ENCODE data around the gene YDJC. TPM values are rescaled to one million over a fixed set of nuclear protein-coding genes. Genes with fewer than 3 reads are reported as not detected.

YDJC gene
- total and polyA plus RNA-seq, 2 donors (not counting 1 experiment from before 2014, with no cell fraction given) = 4.7 to 10.4 TPM

GRCh38 chr22:21591695-21592094, 38.1 kb downstream of the YDJC start:
- peaks cover 1% of the 10 kb centered on the region for H4K20me1 ChIP-seq (ENCODE audit: control insufficient read depth, extremely low read depth, insufficient read depth, low read length)
- no peak overlapping the region for H3K4me2 ChIP-seq (ENCODE audit: extremely low read depth, insufficient read depth, low read length)
- DNase-seq (ENCODE audit: low read depth in 2 of 2) = no peak
- H3K79me2 ChIP-seq (ENCODE audit: control insufficient read depth, insufficient read depth, low read length) = peaks cover 90% of the 10 kb centered on the region
- peaks cover 14% of the 10 kb centered on the region for H3K36me3 ChIP-seq (ENCODE audit: control insufficient read depth, insufficient read depth, low read length)
- no peak overlapping the region for H2AFZ ChIP-seq (ENCODE audit: low read length)
- no peak overlapping the region for H3K27ac ChIP-seq (ENCODE audit: insufficient read depth, low read length)
- H3K9me3 ChIP-seq (ENCODE audit: control insufficient read depth, insufficient read depth, low read depth, low read length) = no peaks in the 10 kb centered on the region
- no peak overlapping the region for H3K4me3 ChIP-seq (replicated peaks in 1 of 4; ENCODE audit: control extremely low read depth in 1 of 4, insufficient read depth in 1 of 4, low read depth in 3 of 4, low read length in 4 of 4)
- no peaks in the 10 kb centered on the region for H3K4me1 ChIP-seq (ENCODE audit: control insufficient read depth, extremely low read depth, insufficient read depth, low read length)
- H3K27me3 ChIP-seq (ENCODE audit: control insufficient read depth, insufficient read depth, low read length) = no peaks in the 10 kb centered on the region
- TF ChIP-seq, protein P1, sequence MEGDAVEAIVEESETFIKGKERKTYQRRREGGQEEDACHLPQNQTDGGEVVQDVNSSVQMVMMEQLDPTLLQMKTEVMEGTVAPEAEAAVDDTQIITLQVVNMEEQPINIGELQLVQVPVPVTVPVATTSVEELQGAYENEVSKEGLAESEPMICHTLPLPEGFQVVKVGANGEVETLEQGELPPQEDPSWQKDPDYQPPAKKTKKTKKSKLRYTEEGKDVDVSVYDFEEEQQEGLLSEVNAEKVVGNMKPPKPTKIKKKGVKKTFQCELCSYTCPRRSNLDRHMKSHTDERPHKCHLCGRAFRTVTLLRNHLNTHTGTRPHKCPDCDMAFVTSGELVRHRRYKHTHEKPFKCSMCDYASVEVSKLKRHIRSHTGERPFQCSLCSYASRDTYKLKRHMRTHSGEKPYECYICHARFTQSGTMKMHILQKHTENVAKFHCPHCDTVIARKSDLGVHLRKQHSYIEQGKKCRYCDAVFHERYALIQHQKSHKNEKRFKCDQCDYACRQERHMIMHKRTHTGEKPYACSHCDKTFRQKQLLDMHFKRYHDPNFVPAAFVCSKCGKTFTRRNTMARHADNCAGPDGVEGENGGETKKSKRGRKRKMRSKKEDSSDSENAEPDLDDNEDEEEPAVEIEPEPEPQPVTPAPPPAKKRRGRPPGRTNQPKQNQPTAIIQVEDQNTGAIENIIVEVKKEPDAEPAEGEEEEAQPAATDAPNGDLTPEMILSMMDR (conservative IDR thresholded peaks at IDR 0.05 in 1 of 2, IDR thresholded peaks at IDR 0.05 in 1 of 2; ENCODE audit: low read depth in 1 of 2, low read length in 2 of 2) = no peak
- no peak for TF ChIP-seq EZH2 (IDR thresholded peaks at IDR 0.05; ENCODE audit: low read length, missing control alignments)
- H3K9ac ChIP-seq (ENCODE audit: insufficient read depth, low read length) = no peak overlapping the region

GRCh38 chr22:21590809-21591641, 38.8 kb downstream of the YDJC start:
- H4K20me1 ChIP-seq (ENCODE audit: control insufficient read depth, extremely low read depth, insufficient read depth, low read length) = peaks cover 1% of the 10 kb centered on the region
- H3K79me2 ChIP-seq (ENCODE audit: control insufficient read depth, insufficient read depth, low read length) = peaks cover 90% of the 10 kb centered on the region
- no peaks in the 10 kb centered on the region for H3K4me1 ChIP-seq (ENCODE audit: control insufficient read depth, extremely low read depth, insufficient read depth, low read length)

DNA sequence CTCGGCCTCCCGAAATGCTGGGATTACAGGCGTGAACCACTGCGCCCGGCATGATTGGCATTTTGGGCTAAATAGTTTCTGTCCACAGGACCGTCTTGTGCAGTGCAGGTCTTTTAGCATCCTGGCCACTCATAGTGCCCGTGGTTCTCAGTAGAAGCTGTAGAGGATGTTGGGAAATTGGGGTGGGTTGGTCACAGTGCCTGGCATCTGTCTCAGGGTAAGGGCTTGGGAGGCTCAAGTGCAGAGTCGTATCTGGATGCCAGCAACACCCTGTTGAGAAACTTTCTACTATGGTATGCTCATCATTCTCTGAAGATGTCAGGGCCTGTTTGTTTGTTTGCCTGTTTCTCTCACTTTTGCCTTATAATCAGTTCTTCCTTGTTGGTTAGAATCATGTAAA, 40.4 kb downstream of the YDJC start:
- no peak for TF ChIP-seq EZH2 (IDR thresholded peaks at IDR 0.05; ENCODE audit: low read length, missing control alignments)
- TF ChIP-seq, protein P1 (conservative IDR thresholded peaks at IDR 0.05 in 1 of 2, IDR thresholded peaks at IDR 0.05 in 1 of 2; ENCODE audit: low read depth in 1 of 2, low read length in 2 of 2) = no peak
- Histone ChIP-seq H3K27me3 (ENCODE audit: control insufficient read depth, insufficient read depth, low read length) (no peaks in the 10 kb centered on the region), H3K79me2 (ENCODE audit: control insufficient read depth, insufficient read depth, low read length) (peaks cover 93% of the 10 kb centered on the region), H3K4me2 (ENCODE audit: extremely low read depth, insufficient read depth, low read length) (no peak overlapping the region), H3K36me3 (ENCODE audit: control insufficient read depth, insufficient read depth, low read length) (peaks cover 10% of the 10 kb centered on the region), H2AFZ (ENCODE audit: low read length) (no peak overlapping the region), H4K20me1 (ENCODE audit: control insufficient read depth, extremely low read depth, insufficient read depth, low read length) (peaks cover 1% of the 10 kb centered on the region), H3K4me1 (ENCODE audit: control insufficient read depth, extremely low read depth, insufficient read depth, low read length) (no peaks in the 10 kb centered on the region), H3K4me3 (replicated peaks in 1 of 4; ENCODE audit: control extremely low read depth in 1 of 4, insufficient read depth in 1 of 4, low read depth in 3 of 4, low read length in 4 of 4) (no peak overlapping the region), H3K9me3 (ENCODE audit: control insufficient read depth, insufficient read depth, low read depth, low read length) (no peaks in the 10 kb centered on the region), H3K9ac (ENCODE audit: insufficient read depth, low read length) (no peak overlapping the region), H3K27ac (ENCODE audit: insufficient read depth, low read length) (no peak overlapping the region)
- DNase-seq (ENCODE audit: low read depth in 2 of 2) = no peak

More at GRCh38 chr22:21590809-21591641, 38.8 kb downstream of the YDJC start:
- no peak overlapping the region for H3K9ac ChIP-seq (ENCODE audit: insufficient read depth, low read length)
- peaks cover 14% of the 10 kb centered on the region for H3K36me3 ChIP-seq (ENCODE audit: control insufficient read depth, insufficient read depth, low read length)
- H3K9me3 ChIP-seq (ENCODE audit: control insufficient read depth, insufficient read depth, low read depth, low read length) = no peaks in the 10 kb centered on the region
- H2AFZ ChIP-seq (ENCODE audit: low read length) = no peak overlapping the region
- H3K27ac ChIP-seq (ENCODE audit: insufficient read depth, low read length) = no peak overlapping the region
- no peak for TF ChIP-seq EZH2 (IDR thresholded peaks at IDR 0.05; ENCODE audit: low read length, missing control alignments)
- TF ChIP-seq, protein P1 (conservative IDR thresholded peaks at IDR 0.05 in 1 of 2, IDR thresholded peaks at IDR 0.05 in 1 of 2; ENCODE audit: low read depth in 1 of 2, low read length in 2 of 2) = no peak
- H3K27me3 ChIP-seq (ENCODE audit: control insufficient read depth, insufficient read depth, low read length) = no peaks in the 10 kb centered on the region
- no peak overlapping the region for H3K4me2 ChIP-seq (ENCODE audit: extremely low read depth, insufficient read depth, low read length)
- no peak overlapping the region for H3K4me3 ChIP-seq (replicated peaks in 1 of 4; ENCODE audit: control extremely low read depth in 1 of 4, insufficient read depth in 1 of 4, low read depth in 3 of 4, low read length in 4 of 4)
- no peak for DNase-seq (ENCODE audit: low read depth in 2 of 2)

Data from fibroblast of lung (primary cell).